DMS79 (cell line): ENCODE results near the gene PTBP3.
"Not testable (repeated sequence)": the region's sequence is repeated elsewhere in the genome, so short reads cannot be mapped to it uniquely, and the experiment has no call there.

Experiments used
- DNase-seq: peaks from one replicate; lab custom pipeline; 2025; lab: John Stamatoyannopoulos, UW

The PTBP3 gene

GRCh38 chr9:112322701-112323377 lies 10.6 kb downstream of the PTBP3 start:
- no peak for DNase-seq

GRCh38 chr9:112316258-112316943 lies 17.0 kb downstream of the PTBP3 start:
- no peak for DNase-seq

GRCh38 chr9:112315331-112316257 lies 17.8 kb downstream of the PTBP3 start:
- no peak for DNase-seq

- DNase-seq: no peak
Observed at GRCh38 chr9:112312139-112312538, 21.3 kb downstream of the PTBP3 start.

- no peak for DNase-seq
Observed at GRCh38 chr9:112311497-112311896, 21.9 kb downstream of the PTBP3 start.

- no peak for DNase-seq
Observed at GRCh38 chr9:112310826-112311225, 22.6 kb downstream of the PTBP3 start.

- DNase-seq: peak; percentile 32
Observed at GRCh38 chr9:112308588-112308987, 24.8 kb downstream of the PTBP3 start.

- no peak for DNase-seq
Observed at GRCh38 chr9:112301420-112301819, 32.0 kb downstream of the PTBP3 start.

- no peak for DNase-seq
Observed at GRCh38 chr9:112299514-112299913, 33.9 kb downstream of the PTBP3 start.

GRCh38 chr9:112296929-112297328 lies 36.5 kb downstream of the PTBP3 start:
- DNase-seq: no peak

GRCh38 chr9:112295174-112295573 lies 38.2 kb downstream of the PTBP3 start:
- no peak for DNase-seq

GRCh38 chr9:112288029-112288428 lies 45.4 kb downstream of the PTBP3 start:
- no peak for DNase-seq

- DNase-seq: no peak
Observed at GRCh38 chr9:112286926-112287325, 46.5 kb downstream of the PTBP3 start.

- DNase-seq: no peak
Observed at GRCh38 chr9:112285056-112285455, 48.4 kb downstream of the PTBP3 start.

GRCh38 chr9:112283582-112284253 lies 49.7 kb downstream of the PTBP3 start:
- no peak for DNase-seq

- not testable (repeated sequence) for DNase-seq
Observed at GRCh38 chr9:112282841-112283240, 50.6 kb downstream of the PTBP3 start.

- no peak for DNase-seq
Observed at GRCh38 chr9:112280904-112281303, 52.5 kb downstream of the PTBP3 start.

- DNase-seq: no peak
Observed at GRCh38 chr9:112279501-112279900, 53.9 kb downstream of the PTBP3 start.

- no peak for DNase-seq
Observed at GRCh38 chr9:112278152-112278551, 55.3 kb downstream of the PTBP3 start.

- DNase-seq: no peak
Observed at GRCh38 chr9:112274600-112274999, 58.8 kb downstream of the PTBP3 start.

- DNase-seq: no peak
Observed at GRCh38 chr9:112273876-112274275, 59.5 kb downstream of the PTBP3 start.

- no peak for DNase-seq
Observed at GRCh38 chr9:112271466-112272098, 61.8 kb downstream of the PTBP3 start.
